Posterior vena cava (tissue), 2 donors: ENCODE measurements around the gene ZDHHC14. TPM values are rescaled to one million over a fixed set of nuclear protein-coding genes. Genes with fewer than 3 reads are reported as not detected.
"Not testable (repeated sequence)": the region's sequence is repeated elsewhere in the genome, so short reads cannot be mapped to it uniquely, and the experiment has no call there.

Source experiments
- DNase-seq: peaks from one replicate; pipeline ENCODE4 v3.0.0-alpha.2; 2020; ENCODE audit warnings: low spot score
- intact Hi-C, 2 donors: fragments of 100-400 bp; cut with DNase I; formaldehyde crosslinking; loops; one replicate each; pipeline versions ENCODE4 v1.14.1 to v1.14.2; 2022 to 2023
- total RNA-seq, 2 donors: library from RNA; stranded (reverse); fragmentation: NEBNext Ultra II Directional; extraction: Animal tissue kit (Norgen Biotek cat#: 25700); gene quantifications; one replicate each; pipeline ENCODE4 v1.2.1, GENCODE V29; 2021
- donor health status: DM: yes; HTN: yes; CAD: no.
- donor health status: DM: yes; HTN: yes; CAD: no.

The ZDHHC14 gene
- total RNA-seq, 2 donors from 2014 or later = 12.2 to 14.8 TPM

DNA sequence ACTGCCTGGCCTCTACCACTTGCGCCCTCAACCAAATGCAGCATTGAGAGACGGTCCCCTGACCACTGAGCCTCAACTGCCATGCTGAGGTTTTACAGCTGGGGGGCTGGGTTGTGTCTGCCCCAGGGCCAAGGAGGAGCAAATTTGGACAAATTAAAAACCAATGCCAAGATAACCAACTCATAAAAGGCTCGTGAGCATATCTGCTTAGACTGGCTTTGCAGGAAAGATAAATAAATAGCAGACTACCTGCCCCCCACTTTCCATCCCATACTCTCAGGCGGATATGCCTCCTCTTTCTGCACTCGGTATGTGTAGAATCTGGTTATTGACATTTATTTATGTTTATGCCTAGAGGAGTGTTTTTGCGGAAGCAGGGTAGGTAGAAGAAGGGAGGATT is 76.8 kb downstream of the ZDHHC14 start:
- DNase-seq = no peak
- intact Hi-C loops = no loop called here

- intact Hi-C loops = no loop called here
- no peak for DNase-seq
These were observed 78.3 kb downstream of the ZDHHC14 start for GRCh38 chr6:157459327-157459726.

DNA sequence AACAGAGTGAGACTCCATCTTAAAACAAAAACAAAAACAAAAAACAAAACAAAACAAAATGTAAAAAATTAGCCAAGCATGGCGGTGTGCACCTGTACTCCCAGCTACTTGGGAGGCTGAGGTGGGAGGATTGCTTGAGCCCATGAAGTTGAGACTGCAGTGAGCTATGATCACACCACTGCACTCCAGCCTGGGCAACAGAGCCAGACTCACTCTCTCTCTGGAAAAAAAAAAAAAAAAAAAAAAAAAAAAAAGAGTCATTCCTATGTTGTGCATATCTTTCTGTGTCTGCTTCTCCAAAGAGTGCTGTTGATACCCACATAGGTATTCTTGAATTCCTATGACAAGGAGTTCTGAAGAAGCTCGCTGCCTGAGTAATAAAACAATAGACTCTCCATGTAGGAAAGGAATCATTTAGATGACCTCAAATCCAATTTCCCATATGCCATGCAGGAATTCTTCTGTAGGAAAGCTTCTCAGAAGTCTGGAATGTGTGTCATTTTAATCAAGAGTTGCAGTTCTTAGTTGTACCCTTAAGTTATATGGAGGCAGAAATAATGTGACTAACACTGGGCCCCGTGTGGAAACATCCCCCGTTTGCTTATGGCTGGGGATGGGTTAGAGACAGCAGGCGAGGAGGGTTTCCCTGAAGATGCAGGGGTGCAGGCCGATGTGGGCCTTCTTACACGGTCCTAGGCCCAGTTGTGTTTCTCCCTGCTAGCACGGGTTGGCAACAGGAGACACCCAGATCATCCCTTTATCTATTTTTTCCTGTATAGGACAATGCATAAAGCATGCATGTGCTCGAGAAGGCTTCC is 79.4 kb downstream of the ZDHHC14 start:
- intact Hi-C loops = no loop called here
- no peak for DNase-seq

- no peak for DNase-seq
- intact Hi-C loops = no loop called here
These were observed 80.3 kb downstream of the ZDHHC14 start for GRCh38 chr6:157461000-157461915.

DNA sequence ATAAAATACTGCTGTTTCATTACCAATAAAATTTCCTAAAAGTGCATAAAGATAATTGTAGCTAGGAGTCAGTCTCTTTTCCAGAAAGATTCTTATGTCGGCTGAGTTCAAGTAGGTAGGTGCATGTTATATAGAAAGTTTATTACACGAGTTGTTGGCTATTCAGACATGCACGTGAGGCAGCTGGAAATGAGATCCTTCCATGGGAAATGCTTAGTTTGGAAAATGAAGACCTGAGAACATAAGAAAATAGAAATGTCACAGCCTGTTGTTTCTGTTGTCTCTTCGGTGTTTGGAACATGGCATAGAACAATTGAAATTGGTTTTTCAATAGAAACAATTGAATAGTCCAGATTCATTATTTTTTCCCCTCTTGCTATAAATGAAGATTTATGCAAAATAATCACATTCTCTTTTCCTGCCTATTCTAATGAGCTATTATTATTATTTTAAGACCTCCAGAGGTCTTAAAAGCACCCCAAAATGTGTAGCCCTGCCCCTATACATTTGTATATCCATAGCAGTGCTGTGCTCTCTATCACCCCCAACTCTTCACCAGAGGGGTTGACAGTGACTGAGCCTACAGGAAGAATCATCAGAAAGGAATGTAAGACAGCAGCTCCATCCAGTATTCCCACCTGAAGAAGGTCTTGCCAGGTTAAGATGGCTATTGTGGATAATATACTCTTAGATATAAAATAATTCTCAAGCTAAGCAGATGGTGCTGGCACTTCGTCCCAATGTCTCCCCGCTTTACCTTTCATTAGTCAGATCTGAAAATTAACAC is 82.2 kb downstream of the ZDHHC14 start:
- DNase-seq = no peak
- intact Hi-C loops = no loop called here

DNA sequence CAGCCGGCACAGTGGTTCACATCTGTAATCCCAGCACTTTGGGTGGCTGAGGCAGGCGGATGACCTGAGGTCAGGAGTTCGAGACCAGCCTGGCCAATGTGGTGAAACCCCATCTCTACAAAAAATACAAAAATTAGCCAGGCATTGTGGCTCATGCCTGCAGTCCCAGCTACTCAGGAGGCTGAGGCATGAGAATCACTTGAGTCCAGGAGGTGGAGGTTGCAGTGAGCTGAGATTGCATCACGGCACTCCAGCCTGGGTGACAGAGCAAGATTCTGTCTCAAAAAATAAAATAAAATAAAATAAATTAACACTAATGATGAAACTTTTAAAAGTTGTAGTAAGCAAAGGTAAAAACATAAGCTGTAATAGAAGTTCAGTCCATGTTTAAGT is 82.7 kb downstream of the ZDHHC14 start:
- intact Hi-C loops, DNase-seq: not testable (repeated sequence)

DNA sequence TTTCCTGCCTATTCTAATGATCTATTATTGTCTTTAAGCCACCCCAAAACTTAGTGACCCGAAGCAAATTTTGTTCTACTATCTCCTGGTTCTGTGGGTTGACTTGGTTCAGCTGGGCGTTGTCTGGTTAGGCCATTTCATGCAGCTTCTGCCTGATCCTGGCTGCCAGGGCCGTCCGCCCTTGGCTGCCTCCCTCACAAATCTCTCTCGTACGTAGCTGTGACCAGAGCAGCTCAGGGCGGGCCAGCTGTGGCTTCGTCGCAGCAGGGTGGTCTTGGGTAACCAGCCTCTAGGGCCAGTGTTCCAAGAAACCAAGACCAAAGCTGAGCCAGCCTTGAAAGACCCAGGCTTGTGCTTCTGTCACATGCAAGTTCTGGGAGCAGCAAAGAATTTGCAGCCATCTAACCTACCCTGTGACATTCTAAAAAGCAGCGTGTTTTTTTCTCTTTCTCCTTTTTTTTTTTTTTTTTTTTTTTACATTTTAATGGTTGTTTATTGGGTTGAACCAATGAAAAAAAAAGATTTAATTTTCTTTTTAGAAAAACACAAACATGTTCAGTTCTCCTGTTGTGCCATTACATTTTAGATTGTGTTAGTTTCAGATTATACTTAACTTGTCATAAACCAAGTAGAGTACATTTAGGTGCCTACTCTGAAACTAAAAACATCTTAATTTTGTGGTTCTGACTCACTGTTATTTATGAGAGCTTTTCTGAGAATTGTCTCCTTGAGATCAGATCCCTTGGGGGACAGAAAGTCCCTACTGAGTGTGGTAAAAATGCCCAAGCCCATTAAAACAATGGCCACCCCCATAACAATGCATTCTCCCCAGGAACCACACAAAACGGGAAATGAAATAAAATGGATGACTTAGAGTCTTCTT is 83.9 kb downstream of the ZDHHC14 start:
- intact Hi-C loops = no loop called here
- DNase-seq = no peak

GRCh38 chr6:157466342-157466648 is 85.3 kb downstream of the ZDHHC14 start:
- no peak for DNase-seq
- intact Hi-C loops = no loop called here

DNA sequence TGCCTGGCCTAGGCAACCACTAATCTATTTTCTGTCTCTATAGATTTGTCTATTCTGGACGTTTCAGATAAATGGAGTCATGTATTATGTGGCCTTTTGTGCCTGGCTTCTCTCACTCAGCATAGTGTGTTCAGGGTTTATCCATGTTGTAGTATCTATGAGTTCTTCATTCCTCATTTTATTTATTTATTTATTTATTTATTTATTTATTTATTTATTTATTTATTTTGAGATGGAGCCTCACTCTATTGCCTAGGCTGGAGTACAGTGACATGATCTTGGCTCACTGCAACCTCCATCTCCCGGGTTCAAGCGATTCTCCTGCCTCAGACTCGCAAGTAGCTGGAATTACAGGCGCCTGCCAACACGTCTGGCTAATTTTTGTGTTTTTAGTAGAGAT is 86.3 kb downstream of the ZDHHC14 start:
- intact Hi-C loops, DNase-seq: not testable (repeated sequence)

DNA sequence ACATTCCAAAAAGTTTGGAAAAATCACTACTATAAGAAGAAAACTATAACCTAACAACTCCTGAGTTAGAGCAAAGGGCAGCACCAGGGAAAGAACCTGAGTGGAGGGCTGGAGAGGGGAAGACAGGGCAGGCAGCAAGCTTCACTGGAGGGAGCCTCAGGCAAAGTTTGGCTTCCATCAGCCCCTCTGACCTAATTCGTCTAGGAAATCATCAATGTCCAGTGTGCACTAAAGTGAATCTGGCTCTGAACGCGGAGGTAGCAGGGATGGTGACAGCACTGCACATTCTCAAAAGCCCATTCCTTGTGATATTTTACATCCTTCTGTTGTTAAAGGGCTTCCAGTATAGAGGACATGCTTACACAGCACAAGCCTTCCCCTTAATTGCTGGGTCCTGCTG is 87.1 kb downstream of the ZDHHC14 start:
- DNase-seq = no peak
- intact Hi-C loops = no loop called here

- intact Hi-C loops = no loop called here
- DNase-seq = no peak
These were observed 87.6 kb downstream of the ZDHHC14 start for GRCh38 chr6:157468574-157468973.

DNA sequence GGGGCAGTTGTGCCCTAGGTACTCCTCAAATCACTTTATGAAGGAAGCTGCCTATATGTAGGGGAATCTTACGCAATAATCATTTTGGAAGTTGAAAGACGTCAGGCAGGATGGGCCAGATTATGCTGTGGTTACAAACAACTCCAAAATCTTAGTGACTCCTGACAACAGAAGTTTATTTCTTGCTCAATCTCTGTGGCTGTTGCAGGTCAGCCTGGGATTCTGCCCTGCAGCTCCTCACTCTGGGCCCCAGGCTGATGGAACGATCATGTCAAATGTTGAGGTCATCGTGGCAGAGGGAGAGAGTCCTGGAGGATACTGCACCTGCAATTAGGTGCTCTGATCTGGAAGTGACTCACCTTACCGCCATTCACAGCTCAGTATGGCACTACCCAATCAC is 88.4 kb downstream of the ZDHHC14 start:
- no peak for DNase-seq
- intact Hi-C loops = no loop called here

DNA sequence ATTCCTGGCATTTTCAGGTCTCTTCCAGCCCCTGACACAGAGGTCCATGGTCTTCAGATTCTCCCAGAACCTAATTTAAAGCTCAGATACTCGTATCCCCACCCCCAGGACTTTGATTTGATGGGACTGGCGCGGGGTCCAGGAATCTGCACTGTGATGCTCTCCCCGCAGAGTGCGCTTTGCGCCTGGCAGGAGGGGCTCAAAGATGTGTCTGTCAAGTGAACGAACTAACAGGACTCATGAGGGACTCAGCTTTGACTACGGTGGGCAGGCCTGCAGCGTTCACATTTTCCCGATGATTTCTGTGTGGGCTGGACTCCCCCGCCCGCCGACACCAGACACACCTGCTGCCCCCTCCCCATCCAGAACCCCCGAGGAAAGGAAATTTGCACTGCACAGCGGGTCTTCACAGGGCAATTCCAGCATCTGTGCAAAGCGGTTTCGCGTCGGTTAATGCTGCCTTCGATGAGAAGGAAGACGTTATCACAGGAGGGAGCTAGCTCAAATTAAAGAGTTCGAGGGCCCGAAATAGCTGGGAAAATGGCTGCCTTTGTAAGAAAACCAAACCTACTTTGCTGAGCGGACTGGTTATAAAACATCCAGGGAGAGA is 90.2 kb downstream of the ZDHHC14 start:
- DNase-seq = no peak
- intact Hi-C loops = no loop called here

GRCh38 chr6:157471895-157472686 is 91.1 kb downstream of the ZDHHC14 start:
- intact Hi-C loops = no loop called here
- no peak for DNase-seq

GRCh38 chr6:157476797-157477196 is 95.8 kb downstream of the ZDHHC14 start:
- intact Hi-C loops = no loop called here
- no peak for DNase-seq

- intact Hi-C loops = no loop called here
- DNase-seq = no peak
These were observed 97.9 kb downstream of the ZDHHC14 start for GRCh38 chr6:157478926-157479325.

GRCh38 chr6:157479464-157480303 is 98.7 kb downstream of the ZDHHC14 start:
- intact Hi-C loops = no loop called here

More at GRCh38 chr6:157479464-157480303, 98.7 kb downstream of the ZDHHC14 start:
- no peak for DNase-seq
